Hepatocyte (in vitro differentiated cells): Measurements from ENCODE around the gene BICD2. TPM values are rescaled to one million over a fixed set of nuclear protein-coding genes. Genes with fewer than 3 reads are reported as not detected.

Experiments
- DNase-seq: peaks from one replicate; pipeline ENCODE4 v3.0.0-alpha.2; 2016; ENCODE audit warnings: low spot score
- H2AFZ ChIP-seq: fragments of 200-600 bp; sonication (generic); 2 replicates; pipeline ENCODE4 v1.6.0; 2016; ENCODE audit warnings: antibody characterized with exemption, mild to moderate bottlenecking
- H3K27ac ChIP-seq: fragments of 200-600 bp; sonication (generic); 2 replicates; pipeline ENCODE4 v1.5.1; 2016; ENCODE audit warnings: mild to moderate bottlenecking
- H3K27me3 ChIP-seq: fragments of 200-600 bp; sonication (generic); 2 replicates; pipeline ENCODE4 v1.6.1; 2016
- H3K36me3 ChIP-seq: fragments of 200-600 bp; sonication (generic); replicated peaks from 2 replicates; pipeline ENCODE4 v1.5.1; 2016; ENCODE audit warnings: low read depth; ENCODE audit not compliant: insufficient read depth
- H3K4me1 ChIP-seq: fragments of 200-600 bp; sonication (generic); 2 replicates; pipeline ENCODE4 v1.5.1; 2016; ENCODE audit warnings: mild to moderate bottlenecking, moderate library complexity; ENCODE audit not compliant: insufficient read depth
- H3K4me2 ChIP-seq: fragments of 200-600 bp; sonication (generic); 2 replicates; pipeline ENCODE4 v1.6.0; 2016
- H3K4me3 ChIP-seq: fragments of 200-600 bp; sonication (generic); 2 replicates; pipeline ENCODE4 v1.5.1; 2016; ENCODE audit warnings: mild to moderate bottlenecking
- H3K79me2 ChIP-seq: fragments of 200-600 bp; sonication (generic); 2 replicates; pipeline ENCODE4 v1.6.0; 2017; ENCODE audit warnings: mild to moderate bottlenecking
- H3K9me2 ChIP-seq: fragments of 200-600 bp; sonication (generic); replicated peaks from 2 replicates; pipeline ENCODE4 v1.6.0; 2017; ENCODE audit warnings: mild to moderate bottlenecking; ENCODE audit not compliant: insufficient read depth
- H3K9me3 ChIP-seq: fragments of 200-600 bp; sonication (generic); 2 replicates; pipeline ENCODE4 v1.5.1; 2016; ENCODE audit warnings: low read depth, mild to moderate bottlenecking
- H4K20me1 ChIP-seq: fragments of 200-600 bp; sonication (generic); 2 replicates; pipeline ENCODE4 v1.6.0; 2016; ENCODE audit warnings: mild to moderate bottlenecking; ENCODE audit not compliant: insufficient read depth, poor library complexity, severe bottlenecking
- CTCF ChIP-seq: fragments of 200-600 bp; sonication (generic); IDR thresholded peaks from 2 replicates; pipeline ENCODE4 v1.5.1; 2016; ENCODE audit warnings: antibody characterized with exemption, mild to moderate bottlenecking; ENCODE audit not compliant: poor library complexity
- EZH2 ChIP-seq: fragments of 200-600 bp; sonication (generic); IDR thresholded peaks from 2 replicates; pipeline ENCODE4 v1.6.1; 2016; ENCODE audit warnings: antibody characterized with exemption, mild to moderate bottlenecking, borderline replicate concordance
- EZH2phosphoT487 ChIP-seq: fragments of 200-600 bp; sonication (generic); IDR thresholded peaks from one replicate; pipeline ENCODE4 v1.6.1; 2018; ENCODE audit warnings: antibody characterized with exemption, mild to moderate bottlenecking, low read depth, moderate library complexity; ENCODE audit not compliant: unreplicated experiment, severe bottlenecking
- WGBS: methylation state at CpG from one replicate; pipeline ENCODE4 v1.1.6; 2016; ENCODE audit warnings: low lambda C conversion rate; ENCODE audit errors: missing lambda C conversion rate; 5-methylcytosine and 5-hydroxymethylcytosine counted together
- polyA plus RNA-seq: library from polyadenylated mRNA; unstranded; fragments of >200 nt; fragmentation: Nextera tagmentation; extraction: Ambion mirVana; gene quantifications from 2 replicates; pipeline ENCODE4 v1.2.1, GENCODE V29; 2016
- total RNA-seq: library from RNA; depleted of rRNA; stranded (reverse); fragments of >200 nt; gene quantifications from 2 replicates; pipeline ENCODE4 v1.2.3, GENCODE V29; 2014

The BICD2 gene
- total and polyA plus RNA-seq, 2 experiments from 2014 or later: 13.2 to 25.7 TPM

GRCh38 chr9:92745881-92746280, 18.8 kb downstream of the BICD2 start:
- Histone ChIP-seq H3K27me3 (no peaks in the 10 kb centered on the region), H3K4me3 (no peak overlapping the region), H3K4me2 (no peak overlapping the region), H3K9me3 (no peaks in the 10 kb centered on the region), H3K36me3 (no peaks in the 10 kb centered on the region), H4K20me1 (peaks cover 40% of the 10 kb centered on the region), H3K4me1 (no peaks in the 10 kb centered on the region), H3K79me2 (peaks cover 99% of the 10 kb centered on the region), H3K27ac (no peak overlapping the region), H3K9me2 (no peaks in the 10 kb centered on the region), H2AFZ (no peak overlapping the region)
- WGBS: 100% methylated on average over 6 of the region's 6 CpGs
- no peak for TF ChIP-seq CTCF
- no peak for TF ChIP-seq EZH2
- TF ChIP-seq EZH2phosphoT487: no peak
- DNase-seq: no peak

- Histone ChIP-seq H3K27ac (no peak overlapping the region), H3K36me3 (no peaks in the 10 kb centered on the region), H3K4me1 (peaks cover 5% of the 10 kb centered on the region), H3K9me2 (no peaks in the 10 kb centered on the region), H3K4me2 (no peak overlapping the region), H3K27me3 (no peaks in the 10 kb centered on the region), H3K79me2 (peaks cover 99% of the 10 kb centered on the region), H3K4me3 (no peak overlapping the region), H4K20me1 (peaks cover 44% of the 10 kb centered on the region), H3K9me3 (no peaks in the 10 kb centered on the region), H2AFZ (no peak overlapping the region)
- TF ChIP-seq CTCF (no peak), EZH2 (no peak), EZH2phosphoT487 (no peak)
- 84% methylated on average over 4 of the region's 4 CpGs for WGBS
- DNase-seq: no peak
Measured at GRCh38 chr9:92745331-92745730, 19.3 kb downstream of the BICD2 start.

- H3K79me2 ChIP-seq: peaks cover 99% of the 10 kb centered on the region
- 79% methylated on average over 3 of the region's 3 CpGs for whole genome bisulfite sequencing
- no peak overlapping the region for H3K4me3 ChIP-seq
- peaks cover 48% of the 10 kb centered on the region for H4K20me1 ChIP-seq
- H3K4me1 ChIP-seq: peaks cover 9% of the 10 kb centered on the region
- H3K27ac ChIP-seq: peak overlapping the region; percentile 31
- H3K27me3 ChIP-seq: no peaks in the 10 kb centered on the region
- H2AFZ ChIP-seq: no peak overlapping the region
- TF ChIP-seq EZH2: no peak
- no peak for TF ChIP-seq CTCF
- no peak for TF ChIP-seq EZH2phosphoT487
- DNase-seq: no peak
- H3K9me3 ChIP-seq: no peaks in the 10 kb centered on the region
- no peak overlapping the region for H3K4me2 ChIP-seq
- no peaks in the 10 kb centered on the region for H3K36me3 ChIP-seq
- no peaks in the 10 kb centered on the region for H3K9me2 ChIP-seq
Measured at GRCh38 chr9:92740969-92741368, 23.7 kb downstream of the BICD2 start.

GRCh38 chr9:92740446-92740961, 24.1 kb downstream of the BICD2 start:
- H3K79me2 ChIP-seq: peaks cover 98% of the 10 kb centered on the region
- no peaks in the 10 kb centered on the region for H3K9me2 ChIP-seq
- no peaks in the 10 kb centered on the region for H3K9me3 ChIP-seq
- H3K27ac ChIP-seq: peak overlapping the region; percentile 31
- no peaks in the 10 kb centered on the region for H3K36me3 ChIP-seq
- no peak for DNase-seq
- peaks cover 48% of the 10 kb centered on the region for H4K20me1 ChIP-seq
- peaks cover 13% of the 10 kb centered on the region for H3K4me1 ChIP-seq
- no peak overlapping the region for H3K4me2 ChIP-seq
- no peaks in the 10 kb centered on the region for H3K27me3 ChIP-seq
- 89% methylated on average over 7 of the region's 7 CpGs for whole genome bisulfite sequencing
- TF ChIP-seq EZH2 (no peak), EZH2phosphoT487 (no peak), CTCF (no peak)
- no peak overlapping the region for H3K4me3 ChIP-seq
- H2AFZ ChIP-seq: no peak overlapping the region
